Neural cell (in vitro differentiated cells): Measurements from ENCODE around the gene UNK. TPM values are rescaled to one million over a fixed set of nuclear protein-coding genes. Genes with fewer than 3 reads are reported as not detected.

Experiments used
- H2AFZ ChIP-seq: fragments of 200-600, 300-800 bp; sonication (generic), shearing (Covaris generic); 2 replicates; pipeline ENCODE4 v1.6.0; 2014; ENCODE audit warnings: low read depth, mild to moderate bottlenecking, antibody characterized with exemption, low read length, moderate library complexity
- H3F3A ChIP-seq: fragments of 200-600 bp; shearing (Covaris generic); 2 replicates; pipeline ENCODE4 v1.6.1; 2016; ENCODE audit warnings: mild to moderate bottlenecking, moderate library complexity, mixed read lengths, antibody characterized with exemption, low read length; ENCODE audit not compliant: insufficient read depth, poor library complexity, severe bottlenecking
- H3K27ac ChIP-seq: fragments of 200-600, 300-800 bp; sonication (generic), shearing (Covaris generic); 2 replicates; pipeline ENCODE4 v1.5.1; 2014; ENCODE audit warnings: mild to moderate bottlenecking, low read length, moderate library complexity
- H3K27me3 ChIP-seq: fragments of 300-800, 200-600 bp; sonication (generic), shearing (Covaris generic); 2 replicates; pipeline ENCODE4 v1.6.0; 2014; ENCODE audit warnings: mild to moderate bottlenecking, low read depth, low read length, moderate library complexity; ENCODE audit not compliant: insufficient read depth
- H3K36me3 ChIP-seq: fragments of 300-800, 200-600 bp; sonication (generic), shearing (Covaris generic); 2 replicates; pipeline ENCODE4 v1.5.1; 2014; ENCODE audit warnings: mild to moderate bottlenecking, antibody characterized with exemption, low read length, moderate library complexity; ENCODE audit not compliant: insufficient read depth
- H3K4me2 ChIP-seq: fragments of 300-800, 200-600 bp; sonication (generic), shearing (Covaris generic); 2 replicates; pipeline ENCODE4 v1.6.0; 2014; ENCODE audit warnings: mild to moderate bottlenecking, low read length
- H3K4me3 ChIP-seq: fragments of 300-800, 200-600 bp; sonication (generic), shearing (Covaris generic); 2 replicates; pipeline ENCODE4 v1.5.1; 2014; ENCODE audit warnings: mild to moderate bottlenecking, low read length, moderate library complexity
- H3K79me2 ChIP-seq: fragments of 200-600 bp; shearing (Covaris generic); replicated peaks from 2 replicates; pipeline ENCODE4 v1.6.0; 2014; ENCODE audit warnings: mild to moderate bottlenecking, low read length, moderate library complexity; ENCODE audit not compliant: insufficient read depth
- H3K9ac ChIP-seq: fragments of 300-800, 200-600 bp; sonication (generic), shearing (Covaris generic); 2 replicates; pipeline ENCODE4 v1.6.1; 2016; ENCODE audit warnings: mild to moderate bottlenecking, low read length, mixed read lengths
- H3K9me2 ChIP-seq: fragments of 200-600 bp; shearing (Covaris generic); 2 replicates; pipeline ENCODE4 v1.6.1; 2016; ENCODE audit warnings: mild to moderate bottlenecking, low read length, mixed read lengths; ENCODE audit not compliant: insufficient read depth
- H3K9me3 ChIP-seq: fragments of 200-600, 300-800 bp; sonication (generic), shearing (Covaris generic); 2 replicates; pipeline ENCODE4 v1.6.1; 2016; ENCODE audit warnings: mild to moderate bottlenecking, mixed run types, low read length, moderate library complexity, mixed read lengths
- H4K20me1 ChIP-seq: fragments of 200-600 bp; shearing (Covaris generic); 2 replicates; pipeline ENCODE4 v1.6.1; 2016; ENCODE audit warnings: mild to moderate bottlenecking, mixed run types; ENCODE audit not compliant: insufficient read depth
- CTCF ChIP-seq: fragments of 450-650 bp; IDR thresholded peaks from 2 replicates; pipeline ENCODE4 v1.5.1; 2014; ENCODE audit warnings: antibody characterized with exemption, mild to moderate bottlenecking, moderate library complexity; ENCODE audit not compliant: poor library complexity, severe bottlenecking
- EP300 ChIP-seq: fragments of 450-650 bp; conservative IDR thresholded peaks from 2 replicates; pipeline ENCODE4 v1.6.1; 2014; ENCODE audit warnings: antibody characterized with exemption, mild to moderate bottlenecking, moderate library complexity; ENCODE audit not compliant: poor library complexity, severe bottlenecking
- MXI1 ChIP-seq: fragments of 450-650 bp; conservative IDR thresholded peaks from 2 replicates; pipeline ENCODE4 v1.6.1; 2014; ENCODE audit warnings: antibody characterized with exemption, mild to moderate bottlenecking; ENCODE audit not compliant: poor library complexity, severe bottlenecking
- POLR2AphosphoS5 ChIP-seq: IDR thresholded peaks from 2 replicates; pipeline ENCODE4 v1.6.1; 2012
- RAD21 ChIP-seq: fragments of 450-650 bp; conservative IDR thresholded peaks from 2 replicates; pipeline ENCODE4 v1.6.1; 2014; ENCODE audit warnings: antibody characterized with exemption, mild to moderate bottlenecking, moderate library complexity
- REST ChIP-seq: IDR thresholded peaks from 2 replicates; pipeline ENCODE4 v1.6.1; 2012; ENCODE audit warnings: borderline replicate concordance
- SMC3 ChIP-seq: fragments of 450-650 bp; conservative IDR thresholded peaks from 2 replicates; pipeline ENCODE4 v1.6.1; 2014; ENCODE audit warnings: antibody characterized with exemption, mild to moderate bottlenecking, moderate library complexity; ENCODE audit not compliant: poor library complexity
- TAF1 ChIP-seq: IDR thresholded peaks from 2 replicates; pipeline ENCODE4 v1.6.1; 2012; ENCODE audit warnings: low read depth
- polyA plus RNA-seq: library from polyadenylated mRNA; depleted of rRNA; stranded (reverse); fragments of >200 nt; gene quantifications from 2 replicates; pipeline ENCODE4 v1.2.3, GENCODE V29; 2014

The UNK gene
- polyA plus RNA-seq, 1 donor from 2014 or later: 29.9 TPM

DNA sequence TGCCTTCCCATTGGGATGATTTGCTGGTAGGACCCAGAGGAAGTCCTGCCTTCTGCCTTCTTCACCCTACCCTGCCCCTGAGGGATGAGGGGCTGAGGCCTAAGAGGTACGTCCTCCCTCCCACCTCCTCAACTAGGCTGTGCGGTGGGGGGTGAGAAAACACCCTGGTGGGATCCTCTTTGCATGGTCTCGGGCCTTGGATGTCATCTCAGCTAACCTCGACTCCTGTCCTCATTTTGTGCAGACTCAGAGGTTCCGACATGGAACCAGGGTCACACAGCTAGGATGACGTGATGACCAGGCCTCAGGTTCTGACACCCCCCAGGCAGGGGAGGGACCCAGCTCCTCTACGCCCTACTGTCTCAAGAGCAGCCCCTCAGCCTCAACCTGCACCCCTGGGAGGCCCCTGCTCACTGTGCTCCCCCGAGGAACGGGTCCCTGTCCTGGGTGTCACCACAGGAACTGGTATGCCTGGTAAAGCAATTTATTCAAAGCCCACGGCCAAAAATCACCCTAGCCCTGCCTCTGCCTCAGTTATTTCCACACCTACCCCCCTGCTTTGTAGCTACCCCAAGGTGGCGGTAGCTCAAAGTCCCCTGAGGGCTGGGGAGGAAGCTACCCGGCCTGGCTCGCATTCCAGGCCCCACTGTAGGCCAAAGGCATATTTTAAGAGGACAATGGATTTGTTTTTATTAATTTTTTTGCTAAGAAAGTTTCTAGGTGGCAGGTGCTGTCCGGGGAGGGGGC lies 42.1 kb downstream of the UNK start:
- H3K4me2 ChIP-seq: no peak overlapping the region
- H3K27ac ChIP-seq: no peak overlapping the region
- no peaks in the 10 kb centered on the region for H3K9me2 ChIP-seq
- no peaks in the 10 kb centered on the region for H3K27me3 ChIP-seq
- H2AFZ ChIP-seq: no peak overlapping the region
- H3F3A ChIP-seq: no peaks in the 10 kb centered on the region
- H3K9ac ChIP-seq: no peak overlapping the region
- no peak for TF ChIP-seq REST
- no peak overlapping the region for H3K4me3 ChIP-seq
- H3K9me3 ChIP-seq: no peaks in the 10 kb centered on the region
- H3K36me3 ChIP-seq: no peaks in the 10 kb centered on the region
- H4K20me1 ChIP-seq: no peaks in the 10 kb centered on the region
- no peaks in the 10 kb centered on the region for H3K79me2 ChIP-seq

- Histone ChIP-seq H3K4me2 (no peak overlapping the region), H3K79me2 (no peaks in the 10 kb centered on the region), H3K9ac (no peak overlapping the region), H3K9me2 (no peaks in the 10 kb centered on the region), H3K27me3 (no peaks in the 10 kb centered on the region), H3F3A (no peaks in the 10 kb centered on the region), H3K4me3 (no peak overlapping the region), H3K36me3 (no peaks in the 10 kb centered on the region), H3K9me3 (no peaks in the 10 kb centered on the region), H4K20me1 (no peaks in the 10 kb centered on the region), H3K27ac (no peak overlapping the region), H2AFZ (no peak overlapping the region)
- TF ChIP-seq RAD21: no peak
- TF ChIP-seq REST: no peak
- peak; percentile 48 for TF ChIP-seq CTCF
- TF ChIP-seq SMC3: no peak
- TF ChIP-seq EP300: no peak
- no peak for TF ChIP-seq POLR2AphosphoS5
- TF ChIP-seq TAF1: no peak
- no peak for TF ChIP-seq MXI1
Observed at GRCh38 chr17:75827308-75828075, 42.9 kb downstream of the UNK start.
